ENCODE results near the gene YBEY.

The YBEY gene

GRCh38 chr21:46284077-46284644, 2.0 kb upstream of the YBEY start:
- Histone ChIP-seq H3K9ac (ENCODE audit: low read depth, low read length) (no peak overlapping the region), H3K36me3 (ENCODE audit: insufficient read depth, low read length) (peaks cover 29% of the 10 kb centered on the region), H3K4me1 (ENCODE audit: insufficient read depth, low read length) (peaks cover 16% of the 10 kb centered on the region), H3K9me3 (ENCODE audit: control insufficient read depth, insufficient read depth, low read length) (no peaks in the 10 kb centered on the region)

GRCh38 chr21:46284733-46285132, 1.4 kb upstream of the YBEY start:
- H3K36me3 ChIP-seq (ENCODE audit: insufficient read depth, low read length): peaks cover 25% of the 10 kb centered on the region
- peaks cover 16% of the 10 kb centered on the region for H3K4me1 ChIP-seq (ENCODE audit: insufficient read depth, low read length)
- H3K9ac ChIP-seq (ENCODE audit: low read depth, low read length): peak overlapping the region; percentile 78; the same call in 1 of the 2 replicates
- H3K9me3 ChIP-seq (ENCODE audit: control insufficient read depth, insufficient read depth, low read length): no peaks in the 10 kb centered on the region

- Histone ChIP-seq H3K36me3 (ENCODE audit: insufficient read depth, low read length) (peaks cover 20% of the 10 kb centered on the region), H3K9ac (ENCODE audit: low read depth, low read length) (peak within 1 kb of the TSS; percentile 78), H3K4me1 (ENCODE audit: insufficient read depth, low read length) (peaks cover 16% of the 10 kb centered on the region), H3K9me3 (ENCODE audit: control insufficient read depth, insufficient read depth, low read length) (no peaks in the 10 kb centered on the region)
Measured at GRCh38 chr21:46285206-46285661, 908 bp upstream of the YBEY start, which contains the start of gene MCM3AP. MCM3AP (minus strand) TSS chr21:46285611; CDS start chr21:46285286, 325 bp downstream.

GRCh38 chr21:46286648-46287002, 483 bp downstream of the YBEY start:
- H3K9me3 ChIP-seq (ENCODE audit: control insufficient read depth, insufficient read depth, low read length): no peaks in the 10 kb centered on the region
- H3K36me3 ChIP-seq (ENCODE audit: insufficient read depth, low read length): peaks cover 22% of the 10 kb centered on the region
- H3K9ac ChIP-seq (ENCODE audit: low read depth, low read length): peak overlapping the region; percentile 78
- H3K4me1 ChIP-seq (ENCODE audit: insufficient read depth, low read length): peaks cover 16% of the 10 kb centered on the region

- Histone ChIP-seq H3K9me3 (ENCODE audit: control insufficient read depth, insufficient read depth, low read length) (no peaks in the 10 kb centered on the region), H3K9ac (ENCODE audit: low read depth, low read length) (no peak overlapping the region; the same call in 1 of the 2 replicates), H3K36me3 (ENCODE audit: insufficient read depth, low read length) (peaks cover 24% of the 10 kb centered on the region), H3K4me1 (ENCODE audit: insufficient read depth, low read length) (peaks cover 16% of the 10 kb centered on the region)
Measured at GRCh38 chr21:46287541-46287940, 1.4 kb downstream of the YBEY start.

DNA sequence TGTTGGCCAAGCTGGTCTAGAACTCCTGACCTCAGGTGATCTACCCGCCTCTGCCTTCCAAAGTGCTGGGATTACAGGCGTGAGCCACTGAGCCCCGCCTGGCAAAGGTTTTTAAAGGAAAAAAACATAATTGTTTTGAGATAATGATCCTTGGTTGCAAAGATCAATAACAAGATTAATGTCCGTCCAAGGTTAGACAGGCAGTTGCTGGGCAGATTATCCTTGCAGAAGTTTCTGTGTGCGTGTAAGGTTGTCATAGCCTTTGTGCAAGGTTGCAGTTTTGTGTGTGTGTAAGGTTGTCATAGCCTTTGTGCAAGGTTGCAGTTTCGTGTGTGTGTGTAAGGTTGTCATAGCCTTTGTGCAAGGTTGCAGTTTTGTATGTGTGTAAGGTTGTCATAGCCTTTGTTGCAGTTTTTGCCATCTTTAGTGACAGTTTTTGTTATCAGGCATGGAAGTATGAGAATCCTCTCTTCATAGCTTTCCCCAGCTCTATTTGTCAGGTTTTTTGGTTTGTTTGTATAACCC, 3.6 kb downstream of the YBEY start:
- Histone ChIP-seq H3K9me3 (ENCODE audit: control insufficient read depth, insufficient read depth, low read length) (no peaks in the 10 kb centered on the region), H3K4me1 (ENCODE audit: insufficient read depth, low read length) (peaks cover 13% of the 10 kb centered on the region), H3K9ac (ENCODE audit: low read depth, low read length) (no peak overlapping the region), H3K36me3 (ENCODE audit: insufficient read depth, low read length) (peaks cover 14% of the 10 kb centered on the region; the same call in 1 of the 2 replicates)

- Histone ChIP-seq H3K4me1 (ENCODE audit: insufficient read depth, low read length) (peaks cover 13% of the 10 kb centered on the region), H3K9ac (ENCODE audit: low read depth, low read length) (no peak overlapping the region), H3K36me3 (ENCODE audit: insufficient read depth, low read length) (peaks cover 12% of the 10 kb centered on the region; the same call in 1 of the 2 replicates), H3K9me3 (ENCODE audit: control insufficient read depth, insufficient read depth, low read length) (no peaks in the 10 kb centered on the region)
Measured at GRCh38 chr21:46291561-46291960, 5.4 kb downstream of the YBEY start.

DNA sequence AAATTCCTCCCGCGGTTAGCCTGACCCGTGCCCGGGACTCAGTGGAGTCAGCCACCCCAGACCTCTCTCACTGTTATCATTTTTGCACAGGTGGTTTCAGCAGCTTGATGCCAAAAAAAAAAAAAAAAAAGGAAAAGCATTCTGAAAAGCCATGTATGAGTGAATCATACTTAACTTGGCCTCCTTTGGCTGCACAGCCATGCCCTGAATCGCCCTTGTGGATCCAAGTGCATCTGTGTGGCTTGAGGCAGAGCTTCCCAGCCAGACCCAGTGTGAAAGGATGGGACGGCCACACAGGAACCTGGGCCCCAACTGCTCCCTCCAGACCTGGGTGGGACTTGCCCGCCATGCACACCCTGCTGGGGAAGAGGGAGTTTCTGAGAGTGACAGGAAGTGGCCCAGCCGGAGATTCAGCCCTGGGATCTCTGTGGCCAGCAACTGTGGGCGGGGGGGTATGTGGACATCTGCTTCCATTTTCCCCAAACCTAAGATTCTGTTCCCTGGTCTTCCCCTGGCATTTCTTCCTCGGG, 8.6 kb downstream of the YBEY start:
- peak overlapping the region; percentile 19; the same call in 1 of the 2 replicates for H3K9ac ChIP-seq (ENCODE audit: low read depth, low read length)
- no peaks in the 10 kb centered on the region for H3K9me3 ChIP-seq (ENCODE audit: control insufficient read depth, insufficient read depth, low read length)
- no peaks in the 10 kb centered on the region; the same call in 1 of the 2 replicates for H3K4me1 ChIP-seq (ENCODE audit: insufficient read depth, low read length)
- H3K36me3 ChIP-seq (ENCODE audit: insufficient read depth, low read length): peaks cover 7% of the 10 kb centered on the region; the same call in 1 of the 2 replicates

DNA sequence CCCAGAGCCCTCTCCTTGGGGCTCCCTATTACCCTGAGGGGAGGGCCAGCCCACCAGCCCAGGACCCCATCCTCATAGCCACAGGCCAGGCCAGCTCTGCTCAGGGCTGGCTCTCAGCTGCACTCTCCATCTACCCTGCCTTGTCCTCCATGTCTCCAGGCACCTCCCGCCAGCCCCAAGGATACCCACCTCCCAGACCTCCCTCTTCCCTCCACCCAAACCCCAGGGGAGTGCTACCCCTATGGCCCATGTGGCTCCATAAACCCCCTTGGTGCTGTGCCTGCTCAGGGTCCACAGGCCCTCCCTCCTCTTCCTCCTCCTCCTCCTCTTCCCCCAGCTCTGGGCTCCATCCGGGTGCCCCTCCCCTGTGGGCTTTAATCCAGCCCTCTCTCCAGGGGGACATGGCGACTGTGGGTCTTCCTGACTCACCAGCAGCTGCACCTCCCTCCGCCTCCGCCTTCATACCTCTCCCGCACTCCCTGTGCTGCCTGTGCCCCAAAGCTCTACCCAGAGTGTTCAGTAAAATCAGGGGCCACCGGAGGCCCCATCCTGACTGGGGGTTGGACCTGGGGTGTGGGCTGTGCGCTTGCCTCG, 9.1 kb downstream of the YBEY start:
- H3K36me3 ChIP-seq (ENCODE audit: insufficient read depth, low read length): peaks cover 7% of the 10 kb centered on the region; the same call in 1 of the 2 replicates
- no peaks in the 10 kb centered on the region for H3K9me3 ChIP-seq (ENCODE audit: control insufficient read depth, insufficient read depth, low read length)
- no peaks in the 10 kb centered on the region; the same call in 1 of the 2 replicates for H3K4me1 ChIP-seq (ENCODE audit: insufficient read depth, low read length)
- H3K9ac ChIP-seq (ENCODE audit: low read depth, low read length): peak overlapping the region; percentile 19

- peaks cover 7% of the 10 kb centered on the region; the same call in 1 of the 2 replicates for H3K36me3 ChIP-seq (ENCODE audit: insufficient read depth, low read length)
- H3K4me1 ChIP-seq (ENCODE audit: insufficient read depth, low read length): no peaks in the 10 kb centered on the region; the same call in 1 of the 2 replicates
- H3K9me3 ChIP-seq (ENCODE audit: control insufficient read depth, insufficient read depth, low read length): no peaks in the 10 kb centered on the region
- H3K9ac ChIP-seq (ENCODE audit: low read depth, low read length): peak overlapping the region; percentile 19; the same call in 1 of the 2 replicates
Measured at GRCh38 chr21:46295996-46296752, 10.0 kb downstream of the YBEY start.

- Histone ChIP-seq H3K9ac (ENCODE audit: low read depth, low read length) (peak overlapping the region; percentile 60), H3K9me3 (ENCODE audit: control insufficient read depth, insufficient read depth, low read length) (no peaks in the 10 kb centered on the region), H3K36me3 (ENCODE audit: insufficient read depth, low read length) (no peaks in the 10 kb centered on the region), H3K4me1 (ENCODE audit: insufficient read depth, low read length) (no peaks in the 10 kb centered on the region; the same call in 1 of the 2 replicates)
Measured at GRCh38 chr21:46297338-46298271, 11.5 kb downstream of the YBEY start.

DNA sequence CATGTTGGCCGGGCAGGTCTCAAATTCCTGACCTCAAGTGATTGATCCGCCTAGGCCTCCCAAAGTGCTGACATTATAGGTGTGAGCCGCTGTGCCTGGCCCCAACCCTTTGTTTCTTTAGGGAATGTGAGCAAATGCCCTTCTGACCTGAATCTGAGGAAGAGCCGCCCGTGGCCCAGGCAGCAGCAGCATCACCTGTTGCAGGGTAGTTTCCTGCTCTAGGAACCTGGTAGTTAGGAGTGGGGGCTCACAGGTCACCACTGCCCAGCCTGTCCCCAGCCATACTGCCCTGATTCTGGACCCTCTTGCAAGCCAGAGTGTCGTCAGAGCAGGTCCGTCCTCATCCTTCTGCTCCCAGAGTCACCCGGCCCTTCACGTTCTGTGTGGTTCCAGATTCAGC, 13.0 kb downstream of the YBEY start:
- no peaks in the 10 kb centered on the region for H3K36me3 ChIP-seq (ENCODE audit: insufficient read depth, low read length)
- H3K9me3 ChIP-seq (ENCODE audit: control insufficient read depth, insufficient read depth, low read length): no peaks in the 10 kb centered on the region
- no peaks in the 10 kb centered on the region; the same call in 1 of the 2 replicates for H3K4me1 ChIP-seq (ENCODE audit: insufficient read depth, low read length)
- H3K9ac ChIP-seq (ENCODE audit: low read depth, low read length): no peak overlapping the region

DNA sequence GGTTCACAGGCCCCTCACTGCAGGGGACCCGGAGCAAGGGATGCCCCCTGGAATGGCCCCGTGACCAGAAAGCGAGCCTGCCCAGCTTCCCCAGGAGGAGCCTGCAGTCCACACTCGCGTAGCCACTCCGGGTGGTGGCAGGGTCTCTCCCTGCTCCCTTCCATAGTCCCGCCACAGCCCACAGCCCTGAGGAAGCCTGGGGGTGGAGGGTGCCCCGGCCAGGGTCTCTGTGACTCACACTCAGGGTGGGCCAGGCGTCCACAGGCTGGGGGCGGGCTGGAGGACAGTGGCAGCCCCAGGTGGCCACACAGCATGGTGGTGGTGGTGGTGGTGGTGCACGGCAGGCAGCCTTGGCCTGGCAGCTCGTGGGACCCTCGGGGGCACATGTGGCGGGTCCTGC, 15.6 kb downstream of the YBEY start:
- no peaks in the 10 kb centered on the region for H3K9me3 ChIP-seq (ENCODE audit: control insufficient read depth, insufficient read depth, low read length)
- peaks cover 4% of the 10 kb centered on the region; the same call in 1 of the 2 replicates for H3K36me3 ChIP-seq (ENCODE audit: insufficient read depth, low read length)
- H3K4me1 ChIP-seq (ENCODE audit: insufficient read depth, low read length): no peaks in the 10 kb centered on the region
- no peak overlapping the region for H3K9ac ChIP-seq (ENCODE audit: low read depth, low read length)

Measured in ES-I3 (cell line).